ENCODE data around the gene MTHFSD.
A peak's percentile ranks its signal among the peaks of the same experiment; 100 is the strongest.

- 0 out of 2 replicates have a peak, but pooled peaks have one; percentile 13 for TF ChIP-seq CREB1 (IDR thresholded peaks at IDR 0.05)
- no peak for TF ChIP-seq ZNF274 (IDR thresholded peaks at IDR 0.05; ENCODE audit: borderline replicate concordance, extremely low read depth, low read length)
- peak; percentile 59 to 68 (median 66) for TF ChIP-seq CTCF (IDR thresholded peaks at IDR 0.05; ENCODE audit: control extremely low read depth in 1 of 3, insufficient read depth in 1 of 3, low read depth in 1 of 3, low read length in 3 of 3)
- no peak for TF ChIP-seq POLR2AphosphoS5 (IDR thresholded peaks at IDR 0.05; ENCODE audit: low read depth, low read length)
- TF ChIP-seq USF2 (IDR thresholded peaks at IDR 0.05; ENCODE audit: low read length), result no peak
- peak; percentile 53 to 71 for TF ChIP-seq RAD21 (IDR thresholded peaks at IDR 0.05 in 1 of 2, conservative IDR thresholded peaks at IDR 0.05 in 1 of 2; ENCODE audit: low read depth in 2 of 2, low read length in 2 of 2)
- TF ChIP-seq SAP30 (IDR thresholded peaks at IDR 0.05; ENCODE audit: insufficient read depth, insufficient replicate concordance, low read length), result no peak
- TF ChIP-seq RBBP5 (IDR thresholded peaks at IDR 0.05; ENCODE audit: borderline replicate concordance, low read depth, low read length), result no peak
- TF ChIP-seq POLR2A (IDR thresholded peaks at IDR 0.05; ENCODE audit: control extremely low read depth in 1 of 2, low read depth in 2 of 2, low read length in 2 of 2), result no peak
- TF ChIP-seq EZH2 (IDR thresholded peaks at IDR 0.05; ENCODE audit: low read depth, low read length, severe bottlenecking), result no peak
Observed at GRCh38 chr16:86575754-86576557, 20.9 kb upstream of the MTHFSD start.

Measured in H1 (cell line).